ENCODE results near the gene LRRC73.
"Not testable (repeated sequence)": the region's sequence is repeated elsewhere in the genome, so short reads cannot be mapped to it uniquely, and the experiment has no call there.

Gene LRRC73

DNA sequence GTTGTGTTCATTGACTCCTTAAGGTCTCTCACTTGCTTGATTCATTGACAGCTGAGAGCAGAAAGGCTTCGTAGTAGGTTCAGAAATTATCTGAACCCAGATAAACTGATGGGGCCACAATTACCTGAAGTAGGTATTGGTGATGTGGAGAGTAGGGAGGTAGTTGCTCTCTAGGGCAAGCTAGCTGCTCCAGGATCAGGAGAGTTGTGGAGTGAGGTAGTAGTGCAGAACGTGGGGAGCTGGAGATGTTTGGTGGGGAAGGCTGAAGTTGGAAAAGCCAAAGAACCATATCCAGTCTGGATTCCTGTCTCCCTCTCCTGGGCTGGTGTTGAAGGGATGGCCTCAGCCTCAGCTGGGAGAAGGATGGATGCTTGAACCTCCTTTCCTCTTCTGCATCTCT lies 16.9 kb downstream of the LRRC73 start:
- DNase-seq (ENCODE audit: low spot score): no peak

GRCh38 chr6:43492673-43493072 lies 17.5 kb downstream of the LRRC73 start:
- peak; percentile 49 for DNase-seq (ENCODE audit: low spot score)

GRCh38 chr6:43491750-43492661 lies 18.1 kb downstream of the LRRC73 start:
- DNase-seq (ENCODE audit: low spot score): peak; percentile 87

DNA sequence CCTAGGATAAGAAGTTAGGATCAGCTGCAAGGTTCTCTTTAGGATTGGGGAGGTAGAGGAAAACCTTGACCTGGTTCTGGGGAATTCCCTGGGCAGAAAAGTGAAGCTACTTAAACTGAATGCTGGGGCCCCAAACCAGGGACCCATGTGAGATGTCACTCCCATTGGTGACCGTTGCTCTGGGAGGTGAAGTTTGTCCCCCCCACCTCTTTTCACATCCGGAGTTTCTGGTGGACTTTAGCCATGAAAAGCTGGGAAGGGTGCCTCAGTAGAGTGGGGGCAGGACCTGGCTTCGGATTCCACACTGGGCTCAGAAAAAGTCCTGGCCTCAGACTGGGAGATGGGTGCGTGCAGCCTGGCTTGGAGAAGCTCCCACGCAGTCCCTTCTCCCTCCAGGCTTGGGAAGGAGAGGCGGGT lies 19.6 kb downstream of the LRRC73 start:
- peak; percentile 56 for DNase-seq (ENCODE audit: low spot score)

DNA sequence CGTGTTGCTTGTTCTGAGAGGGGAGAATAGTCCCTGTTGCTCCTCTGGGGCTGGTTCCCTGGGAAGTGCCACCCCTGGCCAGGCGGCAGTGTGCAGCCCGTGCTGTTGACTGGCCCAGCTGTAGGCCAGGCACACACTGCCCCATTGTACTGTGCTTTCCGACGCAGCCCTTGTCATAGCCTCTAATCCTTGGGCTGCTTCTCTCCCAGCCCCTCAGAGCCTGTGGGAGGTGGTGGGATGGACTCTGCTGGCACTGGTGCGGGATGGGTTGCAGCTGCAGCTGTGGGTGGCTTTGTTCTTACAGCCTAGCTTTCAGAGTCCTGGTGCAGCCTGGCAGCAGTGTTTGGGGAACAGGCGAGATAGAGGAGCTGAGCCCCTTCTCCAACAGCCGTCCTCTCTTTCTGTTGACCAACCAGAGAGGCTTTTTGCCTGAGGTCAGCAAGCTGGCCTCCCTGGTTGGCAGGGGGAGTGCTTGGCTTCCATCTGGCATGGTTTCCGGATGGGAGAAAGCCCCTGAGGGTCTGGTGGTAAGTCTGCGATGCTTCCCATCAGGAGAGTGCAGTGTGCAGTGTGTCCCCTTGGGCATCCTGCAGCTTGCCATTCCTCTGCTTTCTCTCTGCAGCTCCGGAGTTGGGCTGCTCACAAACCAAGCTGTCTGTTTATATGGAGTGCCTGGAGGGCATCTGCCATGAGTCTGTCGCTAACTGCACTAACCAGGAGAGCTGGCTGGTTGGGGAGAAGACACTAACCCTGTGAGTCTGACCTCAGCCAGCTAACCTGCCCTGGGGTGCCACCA lies 20.7 kb downstream of the LRRC73 start:
- DNase-seq (ENCODE audit: low spot score): no peak

- DNase-seq (ENCODE audit: low spot score): no peak
Measured at GRCh38 chr6:43488667-43489276, 21.4 kb downstream of the LRRC73 start.

- DNase-seq (ENCODE audit: low spot score): no peak
Measured at GRCh38 chr6:43481591-43482236, 28.4 kb downstream of the LRRC73 start.

- no peak for DNase-seq (ENCODE audit: low spot score)
Measured at GRCh38 chr6:43481075-43481474, 29.1 kb downstream of the LRRC73 start.

GRCh38 chr6:43478008-43478372 lies 32.2 kb downstream of the LRRC73 start:
- DNase-seq (ENCODE audit: low spot score): peak; percentile 34

GRCh38 chr6:43477235-43478007 lies 32.7 kb downstream of the LRRC73 start, which contains the start of gene TJAP1:
Gene TJAP1 (plus strand): TSS chr6:43477570. CDS start chr6:43499002, 21,432 bp downstream.
- DNase-seq (ENCODE audit: low spot score): peak; percentile 85

DNA sequence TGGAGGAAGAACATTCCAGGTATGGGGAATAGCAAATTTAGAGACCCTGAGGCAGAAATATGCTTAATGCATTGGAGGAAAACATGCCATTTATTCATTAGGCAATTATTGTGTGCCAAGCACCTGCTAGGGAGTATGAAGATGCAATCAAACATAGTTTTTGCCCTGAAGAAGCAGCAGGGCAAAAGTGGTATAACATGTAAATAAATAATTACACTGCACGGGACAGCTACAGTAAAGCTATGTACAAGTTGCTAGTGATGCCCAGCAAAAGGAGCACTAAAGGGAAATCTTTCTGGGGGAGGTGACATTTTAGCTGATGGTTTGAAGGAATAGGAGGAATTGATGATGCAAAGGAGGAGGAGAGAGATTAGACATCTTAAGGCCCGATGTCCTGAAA lies 33.4 kb downstream of the LRRC73 start:
- no peak for DNase-seq (ENCODE audit: low spot score)

GRCh38 chr6:43475516-43475915 lies 34.6 kb downstream of the LRRC73 start:
- DNase-seq (ENCODE audit: low spot score): no peak

DNA sequence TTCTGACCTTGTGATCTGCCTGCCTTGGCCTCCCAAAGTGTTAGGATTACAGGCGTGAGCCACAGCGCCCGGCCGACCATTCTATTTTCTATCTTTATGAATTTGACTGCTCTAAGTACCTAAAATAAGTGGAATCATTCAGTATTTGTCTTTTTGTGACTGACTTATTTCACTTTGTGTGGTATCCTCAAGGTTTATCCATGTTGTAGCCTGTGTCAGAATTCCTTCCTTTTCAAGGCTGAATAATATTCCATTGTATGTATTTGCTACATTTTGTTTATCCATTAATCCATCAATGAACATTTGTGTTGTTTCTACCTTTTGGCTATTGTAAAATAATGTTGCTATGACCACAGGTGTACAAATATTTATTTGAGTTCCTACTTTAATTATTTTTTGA lies 37.6 kb downstream of the LRRC73 start:
- no peak for DNase-seq (ENCODE audit: low spot score)

DNA sequence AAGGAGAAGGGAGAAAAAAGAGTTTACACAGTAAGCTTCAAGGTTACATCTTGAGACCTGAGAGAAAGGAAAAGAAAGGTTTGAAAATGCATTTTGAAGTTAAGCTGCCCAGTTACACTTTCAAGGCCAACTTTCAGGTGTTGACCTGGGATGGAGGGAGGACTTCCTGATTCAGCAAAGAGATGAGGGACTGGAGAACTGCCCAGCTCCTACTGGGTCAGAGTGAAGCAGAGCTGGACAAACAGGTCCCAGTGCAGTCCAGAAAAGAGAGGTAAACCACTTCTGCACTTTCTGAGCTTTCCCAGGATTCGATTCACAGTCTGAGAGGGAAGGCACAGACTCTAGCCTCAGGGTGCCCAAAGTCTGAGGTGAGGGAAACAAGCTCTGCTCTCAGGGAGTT lies 38.7 kb downstream of the LRRC73 start:
- DNase-seq (ENCODE audit: low spot score): no peak

- DNase-seq (ENCODE audit: low spot score): no peak
Measured at GRCh38 chr6:43469947-43470346, 40.2 kb downstream of the LRRC73 start.

DNA sequence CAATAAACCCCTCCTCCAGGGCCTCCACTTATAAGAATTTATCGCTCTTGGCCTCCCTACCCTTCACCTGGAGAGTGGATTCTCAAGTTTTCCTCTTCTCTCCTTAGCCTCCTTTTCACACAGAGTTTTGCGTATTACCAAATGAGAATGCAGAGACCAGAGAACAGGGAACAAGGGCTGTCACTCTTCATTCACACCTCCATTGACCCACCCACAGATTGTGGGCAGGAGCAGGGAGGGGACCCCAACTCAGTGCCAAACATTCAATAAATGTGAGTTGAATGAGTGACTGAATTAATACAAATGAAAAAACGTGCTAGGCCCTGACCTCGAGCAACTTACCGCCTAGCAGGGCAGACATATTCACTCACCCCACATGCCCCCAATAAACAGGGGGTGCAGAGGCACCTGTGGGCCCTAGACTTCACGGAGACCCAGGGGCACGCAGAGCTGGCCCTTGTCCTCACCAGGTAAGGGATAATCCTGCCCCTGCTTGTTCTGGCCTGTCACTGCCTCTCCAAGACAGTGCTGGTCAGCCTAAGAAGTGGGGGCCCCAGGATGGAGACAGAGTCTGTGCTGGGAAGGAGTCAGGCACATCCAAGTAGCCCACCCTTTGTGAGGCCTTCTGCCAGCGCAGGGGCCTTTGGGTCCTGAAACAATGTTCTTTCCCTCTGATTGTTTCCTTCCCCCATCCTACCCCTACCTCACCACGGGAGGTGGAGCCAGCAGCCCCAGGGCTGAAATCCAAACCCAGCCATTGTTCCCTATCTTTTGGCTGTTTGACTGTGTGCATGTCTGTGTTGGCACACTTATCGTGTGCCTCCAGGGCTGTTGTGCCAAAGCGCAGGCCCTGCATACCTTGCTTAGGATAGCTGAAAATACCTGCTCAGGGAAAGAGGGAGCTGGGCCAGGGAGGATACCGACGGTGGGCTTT lies 41.1 kb downstream of the LRRC73 start:
- DNase-seq (ENCODE audit: low spot score): no peak

GRCh38 chr6:43468240-43468639 lies 41.9 kb downstream of the LRRC73 start:
- DNase-seq (ENCODE audit: low spot score): no peak

GRCh38 chr6:43467752-43468151 lies 42.4 kb downstream of the LRRC73 start:
- no peak for DNase-seq (ENCODE audit: low spot score)

GRCh38 chr6:43467265-43467664 lies 42.9 kb downstream of the LRRC73 start:
- DNase-seq (ENCODE audit: low spot score): not testable (repeated sequence)

GRCh38 chr6:43465948-43466347 lies 44.2 kb downstream of the LRRC73 start:
- no peak for DNase-seq (ENCODE audit: low spot score)
